NCI-H146 (cell line): Measurements from ENCODE around the gene ADAMTS12.

Experiments
- DNase-seq: peaks from one replicate; lab custom pipeline; 2025; lab: John Stamatoyannopoulos, UW

The ADAMTS12 gene

DNA sequence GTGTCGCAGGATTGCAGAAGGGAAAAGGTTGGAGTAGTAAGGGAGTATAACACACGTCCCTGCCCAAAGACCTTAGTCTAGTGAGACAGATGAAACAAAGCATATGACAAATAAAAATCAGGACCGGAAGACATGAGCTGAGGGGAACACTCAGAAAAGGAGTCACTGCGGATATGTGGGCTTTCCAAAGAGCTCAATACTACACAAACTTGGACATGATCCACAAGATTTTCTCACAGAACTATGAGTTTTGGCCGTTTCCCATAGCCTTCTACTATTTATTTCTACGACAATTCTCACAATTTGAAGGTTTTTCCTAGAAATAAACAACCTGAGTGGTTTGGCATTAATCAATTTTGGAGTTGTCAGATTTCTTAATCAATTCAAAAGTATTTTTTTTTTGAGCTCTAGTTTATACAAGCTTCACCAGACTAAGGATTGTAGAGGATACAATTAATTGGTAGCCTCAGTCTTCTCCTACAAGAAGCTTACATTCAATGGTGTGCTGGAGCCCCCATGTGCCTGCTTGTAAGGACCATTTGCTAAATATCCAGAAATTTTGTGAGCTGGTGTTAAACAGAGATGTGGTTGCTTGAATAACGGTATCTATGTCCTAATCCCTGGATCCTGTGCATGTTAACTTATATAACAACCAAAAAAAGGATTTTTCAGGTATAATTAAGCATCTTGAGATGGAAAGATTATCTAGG lies 91.4 kb downstream of the ADAMTS12 start:
- no peak for DNase-seq

DNA sequence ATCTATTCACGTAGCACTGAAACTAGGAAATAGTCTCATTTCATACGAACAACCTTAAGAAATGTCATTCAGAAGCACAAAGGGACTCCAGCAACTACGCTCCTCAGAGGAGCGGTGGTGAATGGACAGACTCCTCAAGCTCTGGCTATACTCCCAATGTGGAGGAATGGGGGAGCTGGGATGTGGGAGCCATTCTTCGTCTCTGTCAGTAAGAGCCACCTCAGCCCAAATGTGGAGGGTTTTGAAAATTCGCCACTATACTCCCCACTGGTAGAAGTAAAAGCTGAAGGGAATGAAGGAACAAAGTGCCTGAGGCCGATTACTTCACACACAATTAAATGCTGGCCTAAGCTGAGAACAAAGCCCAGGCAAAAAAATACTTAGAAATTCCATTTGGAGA lies 96.3 kb downstream of the ADAMTS12 start:
- DNase-seq = no peak

DNA sequence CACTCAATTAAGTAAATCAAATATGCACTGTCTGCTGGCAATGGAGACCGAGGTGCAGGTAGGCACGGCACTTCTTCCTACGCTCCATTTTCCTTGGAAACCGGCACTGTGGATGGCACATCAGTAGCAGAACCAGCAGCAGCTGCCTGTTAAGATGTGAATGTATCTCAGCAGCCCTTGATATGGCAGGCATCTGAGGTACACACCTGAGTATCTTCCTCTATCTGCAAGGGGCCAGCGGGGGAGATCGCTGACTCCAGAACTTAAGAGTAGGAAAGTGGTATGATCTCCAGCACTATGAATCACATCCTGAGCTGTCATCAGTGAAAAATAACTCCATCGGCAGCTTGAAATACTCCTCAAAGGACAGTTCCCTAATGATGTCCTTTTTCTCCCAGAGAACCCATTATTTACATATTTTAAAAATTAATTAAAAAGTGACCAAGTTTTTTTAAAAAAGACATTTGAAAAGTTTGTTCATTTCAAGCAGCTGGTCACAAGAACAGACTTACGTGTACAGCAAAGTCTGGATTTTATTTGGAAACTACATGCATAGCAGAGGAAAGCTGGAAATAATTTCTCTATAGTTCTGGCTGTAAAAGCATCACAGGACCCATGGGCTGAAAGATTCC lies 97.1 kb downstream of the ADAMTS12 start:
- DNase-seq = no peak

DNA sequence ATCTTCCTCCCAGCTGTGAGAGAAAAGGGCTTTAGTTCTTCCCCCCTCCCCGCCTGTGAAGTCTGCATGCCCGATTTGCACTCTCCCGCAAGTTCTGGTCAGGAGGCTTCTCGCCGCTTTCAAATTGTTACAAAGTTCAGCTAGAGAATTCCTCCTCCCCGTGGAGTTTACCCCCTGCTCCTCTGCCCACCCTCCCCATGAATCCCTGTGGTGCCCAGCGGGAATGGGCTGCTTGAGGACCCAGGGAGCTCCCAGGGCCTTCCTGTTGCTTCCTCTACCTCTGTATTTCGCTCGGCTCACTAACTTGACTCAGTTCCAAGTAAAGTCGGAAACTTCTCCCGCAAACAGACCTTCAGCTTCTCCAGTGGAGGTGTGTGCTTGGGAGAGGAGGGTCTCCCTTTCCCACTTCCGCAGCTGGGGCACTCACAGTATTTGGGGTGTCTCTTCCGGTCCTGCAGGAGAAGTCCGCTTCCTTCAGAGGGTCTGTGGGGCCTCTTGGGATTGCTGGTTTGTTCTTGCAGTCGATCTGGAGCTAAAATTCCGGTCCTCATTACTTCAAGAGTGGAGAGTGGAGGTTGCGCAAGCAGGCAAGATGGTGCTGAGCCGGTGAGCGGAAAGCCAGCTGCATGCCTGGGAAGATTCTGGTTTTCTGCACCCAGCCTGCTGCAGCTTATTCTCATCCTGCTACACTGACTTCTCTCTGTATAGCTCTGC lies 97.8 kb downstream of the ADAMTS12 start:
- no peak for DNase-seq

DNA sequence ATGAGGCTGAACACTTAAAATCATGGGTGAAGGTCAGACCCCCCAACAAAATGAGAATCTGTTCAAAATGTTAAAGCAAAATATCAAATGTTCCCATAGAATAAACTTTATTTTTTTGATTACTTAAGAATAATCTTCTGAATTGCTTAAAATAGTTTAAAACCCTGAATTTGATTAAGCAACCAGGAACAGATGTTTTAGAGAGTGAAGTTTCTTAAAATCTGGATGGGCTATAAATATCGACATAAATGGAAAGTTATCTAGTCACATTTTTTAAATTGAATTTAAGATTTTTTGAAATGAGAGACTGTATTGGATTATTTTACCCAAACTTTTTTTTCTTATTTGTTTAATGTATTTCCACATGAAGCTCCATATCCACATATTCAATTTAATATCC lies 98.5 kb downstream of the ADAMTS12 start:
- DNase-seq = no peak

DNA sequence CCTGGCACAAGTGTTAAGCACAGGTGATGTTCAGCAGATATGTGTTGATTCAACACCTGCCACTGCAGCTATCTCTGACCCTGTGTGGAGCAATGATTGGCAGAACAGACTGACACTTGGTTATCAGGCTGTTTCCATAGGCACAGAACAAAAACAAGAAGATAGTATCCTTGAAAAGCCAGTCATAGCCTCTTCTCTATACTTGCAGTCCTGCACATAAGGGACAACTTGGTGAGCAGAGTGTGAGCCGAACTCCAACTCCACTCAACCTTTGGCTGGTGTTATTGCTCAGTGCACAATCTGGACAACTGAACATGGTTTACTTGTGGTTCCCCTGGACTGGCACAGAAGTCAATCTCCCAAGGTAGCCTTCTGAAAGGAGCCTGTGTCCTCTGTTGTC lies 99.2 kb downstream of the ADAMTS12 start:
- no peak for DNase-seq

DNA sequence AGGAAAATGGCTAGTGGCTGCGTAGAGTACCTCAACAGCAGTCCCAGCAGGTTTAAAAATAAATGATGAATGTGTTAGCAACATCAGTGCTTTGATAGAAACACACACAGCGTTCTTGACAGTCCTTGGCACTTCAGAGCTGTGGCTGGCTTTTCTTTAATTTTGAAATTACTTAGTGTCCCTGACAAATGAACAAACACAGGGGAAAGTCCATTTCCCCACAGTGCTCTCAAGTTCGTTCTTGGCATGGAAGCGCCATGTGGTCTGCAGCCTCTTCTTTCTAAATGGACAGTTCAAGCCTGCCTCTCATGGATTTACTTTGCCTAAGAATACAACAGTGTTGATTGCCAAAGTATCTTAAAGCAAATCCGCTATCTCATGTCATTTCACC lies 102.2 kb downstream of the ADAMTS12 start:
- no peak for DNase-seq

DNA sequence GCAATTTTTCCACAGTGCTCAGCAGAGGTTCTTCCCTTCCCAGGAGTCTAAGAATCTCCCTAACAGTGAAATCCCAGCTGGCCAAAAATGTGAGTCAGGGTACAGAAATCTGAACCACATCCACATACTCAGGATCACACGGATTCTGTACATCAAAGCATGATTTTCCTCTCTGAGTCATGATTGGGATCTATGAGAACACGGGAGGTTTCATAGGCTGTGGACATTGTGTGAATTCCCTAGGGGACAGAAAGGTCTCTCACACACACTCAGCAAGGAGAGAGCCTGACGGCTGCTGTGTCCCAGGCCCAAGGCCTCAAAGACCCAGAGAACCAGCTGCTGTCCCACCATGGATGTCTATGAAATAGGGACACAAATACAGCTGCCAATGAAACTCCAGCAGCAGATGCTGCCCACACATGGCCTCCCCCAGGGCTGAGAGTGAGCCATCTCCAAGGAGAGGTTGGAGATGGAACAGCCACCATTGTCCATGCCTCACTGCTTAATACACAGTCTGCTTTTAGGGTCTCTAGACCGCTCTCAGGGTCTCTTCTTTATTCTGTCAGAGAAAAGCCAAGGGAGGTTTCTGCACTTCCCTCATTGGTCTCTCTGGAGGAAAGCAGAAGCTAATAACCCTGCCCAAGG lies 102.7 kb downstream of the ADAMTS12 start:
- DNase-seq = no peak

DNA sequence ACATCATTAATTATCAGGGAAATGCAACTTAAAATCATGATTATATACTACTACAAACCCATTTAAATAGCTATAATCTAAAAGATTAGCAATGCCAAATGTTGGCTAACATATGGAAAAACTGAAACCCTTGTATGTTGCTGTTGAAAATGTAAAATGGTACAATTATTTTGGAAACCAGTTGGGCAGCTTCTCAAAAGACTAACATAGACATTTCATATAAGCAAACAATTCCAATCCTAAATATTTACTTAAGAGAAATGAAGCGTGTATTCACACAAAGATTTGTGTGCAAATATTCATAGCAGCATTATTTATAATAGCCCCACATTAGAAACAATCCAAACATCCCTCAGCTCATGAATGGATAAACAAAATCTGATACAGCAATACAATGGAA lies 106.2 kb downstream of the ADAMTS12 start:
- no peak for DNase-seq

DNA sequence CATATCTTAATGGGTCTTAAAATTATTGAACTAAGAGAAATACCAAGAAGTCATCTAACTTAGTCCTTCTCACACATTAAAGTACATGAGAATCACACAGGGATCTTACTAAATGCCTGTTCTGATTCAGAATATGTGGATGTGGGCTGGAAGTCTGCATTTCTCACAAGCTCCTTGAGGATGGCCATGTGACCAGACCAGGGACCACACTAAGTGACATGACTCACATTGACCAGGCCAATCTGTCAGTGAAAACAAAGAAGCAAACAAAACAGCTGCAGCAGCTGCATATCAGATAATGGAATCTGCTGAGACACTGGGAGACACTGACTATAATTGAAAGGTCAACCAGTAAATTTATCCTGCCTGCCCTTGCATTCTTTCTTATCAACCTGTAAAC lies 110.5 kb downstream of the ADAMTS12 start:
- DNase-seq = no peak

DNA sequence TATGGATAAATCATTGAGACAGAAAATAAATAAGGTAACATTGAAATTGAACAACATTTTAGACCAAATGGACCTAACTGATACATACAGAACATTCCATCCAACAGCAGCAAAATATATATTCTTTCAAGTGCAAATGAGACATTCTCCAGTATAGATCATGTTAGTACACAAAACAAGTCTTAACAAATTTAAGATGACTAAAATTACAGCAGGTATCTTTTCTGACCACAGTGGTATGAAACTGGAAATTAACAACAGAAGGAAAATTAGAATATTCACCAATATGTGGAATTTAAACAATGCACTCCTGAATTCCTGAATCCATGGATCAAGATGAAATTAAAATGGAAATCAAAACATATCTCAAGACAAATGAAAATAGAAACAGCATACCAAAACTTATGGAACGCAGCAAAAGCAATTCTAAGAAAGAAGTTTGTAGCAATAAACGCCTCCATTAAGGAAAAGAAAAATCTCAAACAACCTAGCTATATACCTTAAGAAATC lies 115.6 kb downstream of the ADAMTS12 start:
- no peak for DNase-seq

DNA sequence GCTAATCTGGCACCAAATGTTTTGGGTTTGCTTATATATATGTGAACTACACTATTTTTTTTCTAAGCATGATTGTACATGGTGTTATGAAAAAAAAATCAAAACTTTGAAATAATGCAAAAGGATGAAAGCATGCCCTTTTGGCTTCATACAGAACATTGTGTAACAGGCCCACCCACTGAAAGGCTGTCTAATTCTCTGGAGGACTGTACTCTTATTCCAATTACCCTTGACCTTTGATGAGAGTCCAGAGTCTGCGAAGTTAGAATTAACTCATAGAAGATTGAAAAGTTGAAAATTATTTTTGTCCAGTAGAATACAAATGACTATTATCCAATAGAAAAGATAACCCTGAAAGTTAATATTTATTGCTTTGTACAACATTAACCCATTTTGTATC lies 117.4 kb downstream of the ADAMTS12 start:
- no peak for DNase-seq

DNA sequence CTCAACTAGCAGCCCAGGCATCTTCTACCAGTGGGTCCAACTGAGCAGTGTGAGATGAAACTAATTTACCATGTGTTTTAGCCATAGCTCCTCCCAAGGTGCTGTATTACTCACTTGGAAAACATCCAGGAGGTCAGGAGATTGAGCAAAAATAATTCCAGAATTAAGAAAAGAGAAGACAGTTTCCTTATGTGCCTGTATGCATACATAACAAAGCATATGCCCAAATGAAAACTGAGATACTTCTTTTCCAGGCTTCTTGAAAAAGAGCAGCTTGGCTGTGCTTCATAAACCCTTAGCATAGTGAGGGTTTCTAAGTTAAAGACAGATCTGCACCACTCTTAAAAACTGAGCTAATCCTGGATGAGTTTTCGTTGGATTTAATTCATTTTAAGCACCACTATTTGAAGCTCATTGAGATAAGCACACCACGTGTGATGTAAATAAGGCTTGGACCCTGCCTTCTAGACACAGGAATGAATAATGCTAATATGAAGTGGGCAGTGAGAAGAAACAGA lies 119.4 kb downstream of the ADAMTS12 start:
- DNase-seq = no peak

DNA sequence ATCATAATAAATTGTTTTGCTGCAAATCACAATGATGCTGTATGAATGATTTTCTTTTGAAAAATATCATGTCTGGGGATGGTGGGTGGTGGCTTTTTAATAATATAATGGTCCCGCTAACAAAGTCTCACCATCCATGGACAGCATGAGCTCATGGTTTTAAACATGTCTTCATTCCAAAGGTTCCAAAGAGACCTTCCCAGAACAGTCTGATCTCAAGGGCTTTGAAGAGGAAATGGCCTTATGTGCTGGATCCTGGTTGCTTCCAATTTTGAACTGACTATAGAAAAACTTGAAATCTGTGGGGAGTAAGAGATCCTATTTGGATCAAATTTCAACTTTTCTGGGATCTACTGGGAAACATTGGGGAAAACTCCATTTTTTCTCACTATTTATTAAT lies 121.8 kb downstream of the ADAMTS12 start:
- DNase-seq = no peak

DNA sequence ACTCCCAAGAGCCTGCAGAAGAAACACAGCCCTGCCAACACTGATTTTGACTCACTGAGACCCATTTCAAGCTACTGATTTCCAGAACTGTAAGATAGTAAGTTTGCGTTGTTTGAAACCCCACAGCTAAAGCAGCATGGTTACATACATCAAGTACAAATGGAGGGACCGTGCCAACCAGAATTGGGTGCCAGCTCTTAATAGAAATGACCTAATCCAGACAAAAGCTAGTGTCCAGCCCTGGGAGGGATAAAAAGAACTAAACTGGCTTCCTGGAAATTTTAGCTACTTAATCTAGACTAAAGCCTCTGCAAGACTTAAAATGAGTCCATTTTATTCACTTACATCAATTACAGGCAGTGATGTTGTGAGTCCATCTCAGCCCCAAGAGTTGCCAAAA lies 122.6 kb downstream of the ADAMTS12 start:
- no peak for DNase-seq

DNA sequence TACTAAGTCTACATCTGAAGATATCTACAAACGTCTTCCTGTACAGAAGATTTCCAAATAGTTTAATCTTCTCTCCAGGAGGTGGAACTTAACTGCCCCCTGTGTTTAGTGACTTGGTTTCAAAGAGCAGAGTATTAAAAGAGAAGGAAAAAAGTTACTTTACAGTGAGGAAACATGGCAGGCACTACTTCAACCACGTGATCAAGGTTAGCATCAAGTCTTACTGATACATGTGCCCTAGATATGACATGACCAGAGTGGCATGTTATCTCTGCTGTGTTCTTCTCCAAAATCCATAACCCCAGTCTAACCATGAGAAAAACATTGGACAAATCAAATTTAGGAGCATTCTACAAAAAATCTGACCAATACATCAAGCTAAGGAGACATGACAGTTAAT lies 125.8 kb downstream of the ADAMTS12 start:
- DNase-seq = no peak

DNA sequence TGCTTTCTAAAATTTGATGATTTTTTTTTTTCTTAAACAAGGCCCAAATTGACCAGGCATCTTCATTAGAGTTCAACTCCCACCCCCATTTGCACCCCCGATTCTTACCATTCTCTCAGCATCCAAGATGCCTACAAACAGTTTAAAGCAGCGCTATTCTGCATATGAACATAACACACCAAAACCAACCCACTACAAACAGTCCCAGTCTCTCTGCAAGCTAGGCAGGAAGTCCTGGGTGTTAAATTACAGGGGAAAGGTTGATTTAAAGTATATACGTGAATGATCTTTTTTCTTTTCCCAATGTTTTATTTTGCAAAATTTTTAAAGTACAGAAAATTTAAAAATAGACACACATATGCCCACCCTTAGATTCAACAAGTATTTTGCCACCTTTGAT lies 127.0 kb downstream of the ADAMTS12 start:
- no peak for DNase-seq

DNA sequence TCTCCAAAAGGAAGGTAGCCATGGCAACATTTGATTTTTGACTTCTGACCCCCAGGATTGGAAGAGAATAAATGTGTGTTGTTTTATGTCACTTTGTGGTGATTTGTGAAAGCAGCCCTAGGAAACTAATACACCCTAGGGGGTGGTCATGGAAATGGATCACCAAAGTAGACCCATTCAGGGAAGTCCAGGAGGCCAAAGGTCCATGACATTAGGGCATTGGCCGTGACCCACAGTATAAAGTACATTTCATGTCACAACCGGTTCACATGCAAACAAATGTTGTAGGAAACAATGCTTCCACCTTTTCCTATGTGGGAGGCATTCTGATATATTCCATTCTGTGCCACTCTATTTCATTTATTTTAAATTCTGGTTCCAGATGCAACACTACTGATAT lies 128.4 kb downstream of the ADAMTS12 start:
- DNase-seq = no peak

DNA sequence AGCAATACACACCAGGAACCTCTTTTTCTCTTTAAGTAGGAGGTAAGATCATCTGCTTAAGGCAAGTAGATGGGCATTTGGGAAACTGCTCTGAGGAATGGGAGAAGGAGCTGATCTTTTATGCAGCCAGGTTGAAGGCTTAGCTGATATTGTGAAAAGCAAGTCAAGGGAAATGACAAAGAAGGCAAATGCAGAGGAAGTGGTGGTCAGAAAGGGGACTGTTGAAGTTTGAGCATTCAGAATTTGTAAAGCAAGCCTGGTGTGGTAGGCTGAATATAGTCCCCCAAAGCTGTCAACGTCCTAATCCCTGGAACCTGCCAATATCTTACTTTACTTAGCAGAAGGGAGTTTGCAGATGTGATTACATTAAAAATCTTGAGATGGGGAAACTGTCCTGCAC lies 128.9 kb downstream of the ADAMTS12 start:
- DNase-seq = no peak

DNA sequence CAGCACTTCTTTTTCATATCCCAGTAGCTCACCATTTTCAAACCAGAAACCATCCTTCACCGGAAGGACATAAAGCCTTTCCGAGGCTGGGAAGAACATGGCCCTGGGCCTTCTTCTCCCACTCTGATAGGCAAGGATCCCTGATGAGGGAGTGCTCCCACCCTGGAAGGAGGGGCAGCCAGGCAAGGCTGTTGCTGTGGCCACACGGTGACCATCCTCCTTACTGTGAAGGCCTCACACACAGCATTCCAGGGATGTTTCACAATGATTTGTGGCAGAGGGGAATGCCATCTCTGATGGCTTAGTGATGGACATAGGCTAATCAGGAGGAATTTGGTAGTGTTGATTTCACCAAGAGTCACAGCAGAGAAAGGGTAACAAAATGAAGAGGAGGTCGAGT lies 130.7 kb downstream of the ADAMTS12 start:
- DNase-seq = no peak

DNA sequence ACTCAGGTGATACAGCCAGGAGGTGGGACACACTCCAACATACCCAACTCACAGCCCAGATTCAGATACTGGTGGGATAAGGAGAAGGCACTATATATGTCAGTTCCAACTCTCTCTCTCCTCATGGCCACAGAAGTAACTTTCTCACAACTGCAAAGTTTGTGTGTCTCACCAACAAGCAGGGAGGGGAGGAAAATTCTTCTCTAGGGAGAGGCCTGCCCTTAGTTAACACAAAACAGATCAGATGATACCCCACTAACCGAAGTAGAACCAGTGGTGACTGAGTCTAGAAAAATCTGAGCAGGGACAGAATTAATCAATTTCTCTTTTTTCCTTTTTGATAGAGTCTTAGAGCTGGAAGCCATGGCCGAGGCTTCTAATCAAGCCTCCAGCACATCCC lies 133.1 kb downstream of the ADAMTS12 start:
- DNase-seq = no peak

DNA sequence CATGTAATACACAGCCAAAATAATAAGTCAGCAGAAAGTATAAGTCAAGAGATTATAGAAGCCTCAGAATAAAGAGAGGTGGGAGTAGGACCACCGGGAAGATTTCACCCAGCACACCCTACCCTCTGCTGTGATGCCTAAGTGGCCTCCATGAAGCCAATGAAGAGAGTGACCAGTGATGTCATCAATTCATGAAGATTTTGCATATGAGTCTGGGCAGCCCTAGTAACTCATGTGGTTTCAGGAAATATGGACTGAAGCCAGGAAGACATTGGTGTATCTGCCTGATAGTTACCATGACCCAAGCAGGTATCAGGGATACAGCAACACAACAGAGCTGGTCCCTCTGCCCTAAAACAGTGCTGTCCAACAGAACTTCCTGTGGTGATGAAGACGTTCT lies 135.3 kb downstream of the ADAMTS12 start:
- DNase-seq = no peak

DNA sequence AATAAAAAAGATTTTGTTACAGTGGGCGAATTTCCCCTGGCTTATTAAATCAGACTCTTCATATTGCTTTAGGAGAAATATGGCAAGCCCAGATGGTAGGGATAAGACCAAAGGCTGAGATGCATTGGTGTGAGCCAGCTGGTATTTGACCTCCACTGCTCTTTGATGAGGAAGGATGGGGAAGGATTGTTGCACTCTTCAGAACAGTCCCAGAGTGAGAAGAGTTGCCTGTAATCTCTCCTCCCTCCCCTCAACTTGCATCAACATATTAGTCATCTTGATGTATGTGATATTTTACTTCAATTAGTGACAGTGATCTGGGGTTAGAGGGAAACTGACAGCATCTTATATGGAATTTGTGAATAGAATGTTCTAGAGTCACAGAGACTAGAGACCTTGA lies 136.6 kb downstream of the ADAMTS12 start:
- DNase-seq = no peak
